ENCODE measurements around the gene RIPK1.
A peak's percentile ranks its signal among the peaks of the same experiment; 100 is the strongest.
"Not testable (repeated sequence)": the region's sequence is repeated elsewhere in the genome, so short reads cannot be mapped to it uniquely, and the experiment has no call there.

The RIPK1 gene

GRCh38 chr6:3068329-3069214 is at the start of gene RIPK1:
Gene RIPK1, plus strand, starts transcription at chr6:3068494. Its CDS starts 8,330 bp downstream, at chr6:3076824.
- TF ChIP-seq MAX (IDR thresholded peaks at IDR 0.05; ENCODE audit: low read depth, low read length) (no peak), POLR2A (IDR thresholded peaks at IDR 0.05; ENCODE audit: extremely low read depth, insufficient read length) (peak; percentile 83), CTCF (IDR thresholded peaks at IDR 0.05; ENCODE audit: low read depth, low read length) (peak; percentile 17), MYC (IDR thresholded peaks at IDR 0.05; ENCODE audit: low read depth, low read length) (no peak)
- peak within 1 kb of the TSS; percentile 95 for H3K4me3 ChIP-seq (ENCODE audit: low read depth, low read length)
- DNase-seq (ENCODE audit: low read depth): peak; percentile 95

- DNase-seq (ENCODE audit: low read depth): no peak
- no peak for TF ChIP-seq POLR2A (IDR thresholded peaks at IDR 0.05; ENCODE audit: extremely low read depth, insufficient read length)
- no peak for TF ChIP-seq MYC (IDR thresholded peaks at IDR 0.05; ENCODE audit: low read depth, low read length)
- TF ChIP-seq CTCF (IDR thresholded peaks at IDR 0.05; ENCODE audit: low read depth, low read length): no peak
- TF ChIP-seq MAX (IDR thresholded peaks at IDR 0.05; ENCODE audit: low read depth, low read length): no peak
- H3K4me3 ChIP-seq (ENCODE audit: low read depth, low read length): no peak overlapping the region
These were observed 49.2 kb upstream of the RIPK1 start for GRCh38 chr6:3019065-3019464.

GRCh38 chr6:3019749-3020320 is 48.5 kb upstream of the RIPK1 start:
- H3K4me3 ChIP-seq (ENCODE audit: low read depth, low read length): no peak overlapping the region
- DNase-seq (ENCODE audit: low read depth): no peak
- TF ChIP-seq POLR2A (IDR thresholded peaks at IDR 0.05; ENCODE audit: extremely low read depth, insufficient read length): no peak
- no peak for TF ChIP-seq MAX (IDR thresholded peaks at IDR 0.05; ENCODE audit: low read depth, low read length)
- no peak for TF ChIP-seq CTCF (IDR thresholded peaks at IDR 0.05; ENCODE audit: low read depth, low read length)
- TF ChIP-seq MYC (IDR thresholded peaks at IDR 0.05; ENCODE audit: low read depth, low read length): no peak

GRCh38 chr6:3020976-3021598 is 47.2 kb upstream of the RIPK1 start:
- not testable (repeated sequence) for H3K4me3 ChIP-seq (ENCODE audit: low read depth, low read length); DNase-seq (ENCODE audit: low read depth)

GRCh38 chr6:3022765-3023662 is 45.3 kb upstream of the RIPK1 start:
- TF ChIP-seq MAX (IDR thresholded peaks at IDR 0.05; ENCODE audit: low read depth, low read length) (peak; percentile 52; the same call in 1 of the 2 replicates), POLR2A (IDR thresholded peaks at IDR 0.05; ENCODE audit: extremely low read depth, insufficient read length) (no peak), CTCF (IDR thresholded peaks at IDR 0.05; ENCODE audit: low read depth, low read length) (no peak), MYC (IDR thresholded peaks at IDR 0.05; ENCODE audit: low read depth, low read length) (peak; percentile 34; the same call in 1 of the 2 replicates)
- H3K4me3 ChIP-seq (ENCODE audit: low read depth, low read length): peak overlapping the region; percentile 90
- peak; percentile 72 for DNase-seq (ENCODE audit: low read depth)

Measured in NB4 (cell line).